ENCODE data around the gene RCOR1.

DNA sequence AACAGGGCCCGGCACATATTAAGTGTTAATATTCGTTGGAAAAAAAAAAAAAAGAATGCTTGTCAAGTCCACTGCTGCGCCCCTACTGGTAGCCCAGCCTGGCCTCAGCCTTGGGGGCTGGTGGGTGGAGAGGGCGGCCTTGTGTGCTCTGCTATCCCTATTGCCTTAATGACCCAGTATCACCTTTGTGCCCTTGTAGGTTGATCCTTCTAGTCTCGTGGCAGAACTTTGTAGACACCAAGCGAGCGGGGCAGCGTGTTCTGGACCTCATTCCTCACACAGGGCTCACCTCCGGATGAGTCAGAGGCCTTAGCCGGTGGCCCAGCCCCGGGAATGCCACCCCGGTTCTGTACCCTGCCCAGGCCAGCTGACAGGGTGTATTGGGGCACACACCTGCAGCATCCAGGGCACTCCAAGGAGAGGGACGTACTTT lies 1.8 kb upstream of the RCOR1 start:
- TF ChIP-seq CTCF (IDR thresholded peaks at IDR 0.05 in 8 of 11, conservative IDR thresholded peaks at IDR 0.05 in 3 of 11), result peak in 8 of 11 experiments; percentile 17 to 52 (median 42)
- TF ChIP-seq POLR2A (IDR thresholded peaks at IDR 0.05), result no peak
- no peak for TF ChIP-seq POLR2AphosphoS5 (IDR thresholded peaks at IDR 0.05)
